NT2/D1 (cell line): ENCODE data around the gene AOPEP.

Experiments
- SUZ12 ChIP-seq: IDR thresholded peaks from 2 replicates; pipeline ENCODE4 v1.6.1; 2011; ENCODE audit not compliant: insufficient read length, insufficient read depth; ENCODE audit errors: extremely low read depth
- YY1 ChIP-seq: IDR thresholded peaks from 2 replicates; pipeline ENCODE4 v1.6.1; 2011; ENCODE audit not compliant: insufficient read length, insufficient read depth
- ZNF274 ChIP-seq: IDR thresholded peaks from 2 replicates; pipeline ENCODE4 v1.6.1; 2011; ENCODE audit warnings: mild to moderate bottlenecking, low read depth, low read length

GRCh38 chr9:95030344-95030743 is 303.8 kb downstream of the AOPEP start:
- no peak for TF ChIP-seq YY1
- TF ChIP-seq SUZ12 = no peak
- no peak for TF ChIP-seq ZNF274
